Measurements from ENCODE around the gene HOXA10. TPM values are rescaled to one million over a fixed set of nuclear protein-coding genes. Genes with fewer than 3 reads are reported as not detected.

Gene HOXA10
- total RNA-seq, 4 donors from 2014 or later: 19.0 to 34.1 (median 24.9) TPM

DNA sequence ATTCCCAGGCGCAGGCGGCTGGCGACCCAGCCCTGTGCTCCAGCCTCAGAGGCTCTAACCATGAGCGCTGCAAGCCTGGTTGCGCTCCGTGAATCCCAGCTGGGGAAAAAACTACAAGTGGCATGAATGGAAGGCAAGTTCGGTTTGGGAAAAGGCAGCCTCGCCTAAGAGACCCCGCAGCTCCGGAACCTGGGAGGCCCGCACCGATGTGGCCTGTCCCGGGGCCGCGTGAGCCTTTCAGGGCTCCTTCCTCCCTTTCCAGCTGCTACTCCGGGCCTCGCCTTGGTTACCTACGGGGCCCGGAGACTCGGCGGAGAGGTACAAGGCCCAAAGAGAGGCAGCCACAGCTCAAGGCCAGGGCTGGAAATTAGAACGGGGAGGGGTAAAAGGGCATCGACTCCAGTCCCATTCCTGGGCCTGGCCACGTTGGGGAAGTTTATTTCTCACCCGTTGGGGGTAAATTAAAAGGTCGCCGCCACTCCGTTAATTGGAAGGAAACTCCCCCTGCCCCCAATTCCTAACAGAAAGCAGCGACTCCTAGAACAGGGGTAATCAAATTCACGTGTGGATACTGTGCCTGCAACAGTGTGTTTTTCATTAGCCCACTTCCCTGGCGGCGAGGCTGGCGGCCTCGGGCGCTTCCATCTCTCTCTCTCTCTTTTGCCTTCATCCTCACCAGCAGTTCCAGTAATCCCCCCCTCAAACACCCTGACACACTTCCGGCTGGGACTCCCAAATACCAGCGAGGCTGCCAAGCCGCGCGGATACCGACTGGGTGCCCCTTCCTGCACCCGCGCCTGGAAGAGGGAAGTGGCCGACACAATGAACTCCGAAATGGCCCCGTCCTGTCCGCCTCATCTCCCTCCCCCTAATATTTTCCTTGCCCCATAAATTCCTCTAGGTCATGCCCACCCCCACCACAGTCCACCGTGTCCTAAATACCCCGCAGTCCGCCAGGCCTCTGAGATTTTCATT, 7.3 kb downstream of the HOXA10 start:
- 20 to 36% methylated on average over 48 to 50 of the region's 50 CpGs for WGBS, 2 donors
- no peak for DNase-seq (ENCODE audit: low spot score in 2 of 2)
- peak overlapping the region; percentile 77 to 94 (median 88) for H3K27ac ChIP-seq

DNA sequence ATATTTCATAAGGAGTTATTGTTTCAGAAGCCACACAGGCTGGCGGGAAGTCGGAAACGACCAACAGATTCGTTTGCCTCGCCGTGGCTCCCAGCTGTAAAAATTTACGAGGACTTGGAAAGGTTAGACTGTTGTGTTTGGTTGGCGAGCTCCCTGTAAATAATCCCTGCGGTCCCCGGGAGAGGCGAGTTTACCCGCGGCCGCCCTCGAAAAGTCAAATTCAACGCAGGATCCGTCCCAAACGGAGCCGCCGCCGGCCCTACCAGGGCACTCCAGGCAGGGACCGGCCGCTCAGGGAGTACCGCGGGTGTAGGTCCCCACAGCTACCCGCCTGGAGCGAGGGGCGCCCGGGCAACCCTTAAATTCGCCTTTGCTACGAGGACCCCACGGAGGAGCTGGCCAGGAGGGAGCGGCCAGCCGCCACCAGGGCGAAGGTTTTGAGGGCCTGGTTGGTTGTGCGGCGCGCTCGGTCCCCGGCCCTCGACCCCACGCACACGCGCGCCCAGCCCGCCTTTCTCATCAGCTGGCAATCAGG, 8.1 kb downstream of the HOXA10 start:
- DNase-seq (ENCODE audit: low spot score in 2 of 2): no peak
- H3K27me3 ChIP-seq: peaks cover 0 to 95% of the 10 kb centered on the region in 2 donors
- 5 to 7% methylated on average over 36 to 44 of the region's 46 CpGs for WGBS, 2 donors
- no peaks in the 10 kb centered on the region for H3K36me3 ChIP-seq
- no peaks in the 10 kb centered on the region for H3K9me3 ChIP-seq
- peaks cover 0 to 79% (median 15%) of the 10 kb centered on the region in 4 donors for H3K4me1 ChIP-seq
- peak overlapping the region; percentile 77 to 94 (median 88) for H3K27ac ChIP-seq
- TF ChIP-seq POLR2A (IDR thresholded peaks at IDR 0.05) (no peak), EP300 (IDR thresholded peaks at IDR 0.05) (no peak)
- TF ChIP-seq, protein P1, sequence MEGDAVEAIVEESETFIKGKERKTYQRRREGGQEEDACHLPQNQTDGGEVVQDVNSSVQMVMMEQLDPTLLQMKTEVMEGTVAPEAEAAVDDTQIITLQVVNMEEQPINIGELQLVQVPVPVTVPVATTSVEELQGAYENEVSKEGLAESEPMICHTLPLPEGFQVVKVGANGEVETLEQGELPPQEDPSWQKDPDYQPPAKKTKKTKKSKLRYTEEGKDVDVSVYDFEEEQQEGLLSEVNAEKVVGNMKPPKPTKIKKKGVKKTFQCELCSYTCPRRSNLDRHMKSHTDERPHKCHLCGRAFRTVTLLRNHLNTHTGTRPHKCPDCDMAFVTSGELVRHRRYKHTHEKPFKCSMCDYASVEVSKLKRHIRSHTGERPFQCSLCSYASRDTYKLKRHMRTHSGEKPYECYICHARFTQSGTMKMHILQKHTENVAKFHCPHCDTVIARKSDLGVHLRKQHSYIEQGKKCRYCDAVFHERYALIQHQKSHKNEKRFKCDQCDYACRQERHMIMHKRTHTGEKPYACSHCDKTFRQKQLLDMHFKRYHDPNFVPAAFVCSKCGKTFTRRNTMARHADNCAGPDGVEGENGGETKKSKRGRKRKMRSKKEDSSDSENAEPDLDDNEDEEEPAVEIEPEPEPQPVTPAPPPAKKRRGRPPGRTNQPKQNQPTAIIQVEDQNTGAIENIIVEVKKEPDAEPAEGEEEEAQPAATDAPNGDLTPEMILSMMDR (IDR thresholded peaks at IDR 0.05): no peak
- peak overlapping the region; percentile 47 to 74 (median 53) for H3K4me3 ChIP-seq

More for the DNA sequence above, 7.3 kb downstream of the HOXA10 start:
- TF ChIP-seq EP300 (IDR thresholded peaks at IDR 0.05) (no peak), POLR2A (IDR thresholded peaks at IDR 0.05) (no peak)
- TF ChIP-seq, protein P1 (IDR thresholded peaks at IDR 0.05): no peak
- H3K9me3 ChIP-seq: no peaks in the 10 kb centered on the region
- no peaks in the 10 kb centered on the region for H3K36me3 ChIP-seq
- H3K4me3 ChIP-seq: peak overlapping the region; percentile 47 to 74 (median 53)
- peaks cover 0 to 71% (median 10%) of the 10 kb centered on the region in 4 donors for H3K4me1 ChIP-seq
- peaks cover 0 to 95% of the 10 kb centered on the region in 2 donors for H3K27me3 ChIP-seq

DNA sequence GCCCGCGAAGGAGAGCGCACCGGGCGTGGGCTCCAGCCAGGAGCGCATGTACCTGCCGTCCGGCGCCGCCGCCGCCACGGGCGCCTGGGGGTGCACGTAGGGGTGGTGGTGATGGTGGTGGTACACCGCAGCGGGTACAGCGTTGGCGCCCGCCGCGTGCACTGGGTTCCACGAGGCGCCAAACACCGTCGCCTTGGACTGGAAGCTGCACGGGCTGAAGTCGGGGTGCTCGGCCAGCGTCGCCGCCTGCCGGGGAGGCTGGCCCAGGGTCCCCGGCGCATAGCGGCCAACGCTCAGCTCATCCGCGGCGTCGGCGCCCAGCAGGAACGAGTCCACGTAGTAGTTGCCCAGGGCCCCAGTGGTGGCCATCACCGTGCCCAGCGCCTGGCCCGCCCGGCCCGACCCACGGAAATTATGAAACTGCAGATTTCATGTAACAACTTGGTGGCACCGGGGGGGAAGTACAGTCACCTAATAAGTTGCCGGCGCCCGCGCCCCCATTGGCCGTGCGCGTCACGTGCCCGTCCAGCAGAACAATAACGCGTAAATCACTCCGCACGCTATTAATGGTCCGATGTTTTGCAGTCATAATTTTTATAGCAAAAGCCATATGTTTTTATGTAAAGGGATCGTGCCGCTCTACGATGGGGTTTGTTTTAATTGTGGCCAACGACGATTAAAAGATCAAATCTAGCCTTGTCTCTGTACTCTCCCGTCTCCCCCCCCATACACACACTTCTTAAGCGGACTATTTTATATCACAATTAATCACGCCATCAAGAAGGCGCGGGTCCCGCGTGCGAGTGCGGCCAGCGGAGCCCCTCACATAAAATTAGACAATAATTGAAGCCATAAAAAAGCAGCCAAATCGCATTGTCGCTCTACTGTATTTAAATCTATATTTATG, 8.8 kb downstream of the HOXA10 start, which contains the start of gene HOXA9:
Gene HOXA9, minus strand, starts transcription at position 449 of the 907 bp plus-strand sequence. Its CDS starts 80 bp downstream, at position 369.
- DNase-seq (ENCODE audit: low spot score in 2 of 2): peak; percentile 91 to 92
- WGBS, 2 donors: 2% methylated on average over 46 to 82 of the region's 82 CpGs

DNA sequence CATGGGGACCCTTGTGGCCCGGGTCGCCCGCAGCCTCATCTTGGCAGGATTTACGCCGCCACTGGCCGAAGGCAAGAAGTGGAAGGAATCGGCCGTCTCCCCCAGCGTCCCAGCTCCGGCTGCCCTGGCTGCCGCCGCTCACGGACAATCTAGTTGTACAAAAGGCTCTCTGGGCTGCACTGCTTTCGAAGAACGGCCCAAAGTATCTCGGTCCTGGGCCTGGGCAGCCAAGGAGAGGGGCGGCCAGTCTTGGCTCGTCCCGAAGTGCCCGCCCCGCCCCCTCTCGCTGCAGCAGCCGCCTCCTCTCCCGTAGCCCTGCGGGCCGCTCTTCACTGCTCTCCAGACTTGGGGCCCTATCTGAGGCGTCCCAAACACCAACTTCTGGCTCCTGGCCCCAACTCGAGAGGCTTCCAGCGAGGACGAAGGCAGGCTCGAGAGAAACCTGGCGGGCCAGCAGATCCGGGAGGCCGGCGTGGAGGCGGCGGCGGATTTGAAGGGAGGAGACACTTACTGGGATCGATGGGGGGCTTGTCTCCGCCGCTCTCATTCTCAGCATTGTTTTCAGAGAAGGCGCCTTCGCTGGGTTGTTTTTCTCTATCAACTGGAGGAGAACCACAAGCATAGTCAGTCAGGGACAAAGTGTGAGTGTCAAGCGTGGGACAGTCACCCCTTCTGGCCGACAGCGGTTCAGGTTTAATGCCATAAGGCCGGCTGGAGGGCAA, 9.6 kb downstream of the HOXA10 start:
- 1 to 5% methylated on average over 26 to 33 of the region's 47 CpGs for WGBS, 2 donors
- peak overlapping the region; percentile 71 to 88 (median 82) for H3K27ac ChIP-seq
- H3K9me3 ChIP-seq: no peaks in the 10 kb centered on the region
- no peaks in the 10 kb centered on the region for H3K36me3 ChIP-seq
- peaks cover 0 to 91% of the 10 kb centered on the region in 2 donors for H3K27me3 ChIP-seq
- no peak for TF ChIP-seq POLR2A (IDR thresholded peaks at IDR 0.05)
- TF ChIP-seq, protein P1 (IDR thresholded peaks at IDR 0.05): peak in 2 of 5 experiments; percentile 13 to 19
- no peak for TF ChIP-seq EP300 (IDR thresholded peaks at IDR 0.05)
- H3K4me1 ChIP-seq: peaks cover 0 to 78% (median 16%) of the 10 kb centered on the region in 4 donors
- no peak for DNase-seq (ENCODE audit: low spot score in 2 of 2)
- H3K4me3 ChIP-seq: peak overlapping the region; percentile 47 to 74 (median 53)

More for the DNA sequence above, 8.8 kb downstream of the HOXA10 start, which contains the start of gene HOXA9:
- Histone ChIP-seq H3K9me3 (no peaks in the 10 kb centered on the region), H3K27me3 (peaks cover 0 to 91% of the 10 kb centered on the region in 2 donors), H3K27ac (peak within 1 kb of the TSS; percentile 77 to 94 (median 88)), H3K4me1 (peaks cover 0 to 82% (median 16%) of the 10 kb centered on the region in 4 donors), H3K4me3 (peak within 1 kb of the TSS; percentile 47 to 74 (median 53)), H3K36me3 (no peaks in the 10 kb centered on the region)
- TF ChIP-seq EP300 (IDR thresholded peaks at IDR 0.05): peak in 1 of 2 donors; percentile 73
- peak; percentile 33 to 56 for TF ChIP-seq POLR2A (IDR thresholded peaks at IDR 0.05)
- TF ChIP-seq, protein P1 (IDR thresholded peaks at IDR 0.05): peak in 2 of 5 experiments; percentile 29 to 47
